ENCODE measurements around the gene TDRD10. TPM values are rescaled to one million over a fixed set of nuclear protein-coding genes. Genes with fewer than 3 reads are reported as not detected.

The TDRD10 gene
- total RNA-seq, 1 donor from 2014 or later: 2.6 TPM

DNA sequence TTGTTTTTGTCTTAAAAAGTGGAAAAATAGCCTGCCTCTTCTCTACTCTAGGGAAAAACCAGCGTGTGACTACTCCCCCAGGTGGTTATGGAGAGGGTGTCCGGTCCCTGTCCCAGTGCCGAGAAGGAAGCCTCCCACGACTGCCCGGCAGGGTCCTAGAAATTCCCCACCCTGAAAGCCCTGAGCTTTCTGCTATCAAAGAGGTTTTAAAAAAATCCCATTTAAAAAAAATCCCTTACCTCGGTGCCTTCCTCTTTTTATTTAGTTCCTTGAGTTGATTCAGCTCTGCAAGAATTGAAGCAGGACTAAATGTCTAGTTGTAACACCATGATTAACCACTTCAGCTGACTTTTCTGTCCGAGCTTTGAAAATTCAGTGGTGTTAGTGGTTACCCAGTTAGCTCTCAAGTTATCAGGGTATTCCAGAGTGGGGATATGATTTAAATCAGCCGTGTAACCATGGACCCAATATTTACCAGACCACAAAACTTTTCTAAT is 35.0 kb upstream of the TDRD10 start:
- H3K4me3 ChIP-seq: no peak overlapping the region
- no peaks in the 10 kb centered on the region for H3K9me3 ChIP-seq (replicated peaks)
- no peaks in the 10 kb centered on the region for H3K27me3 ChIP-seq (ENCODE audit: low read depth)
- peaks cover 15% of the 10 kb centered on the region for H3K36me3 ChIP-seq
- DNase-seq: no peak
- H3K4me1 ChIP-seq: peaks cover 22% of the 10 kb centered on the region
- H3K27ac ChIP-seq (replicated peaks): no peak overlapping the region
- intact Hi-C loops (cut with micrococcal nuclease): loop anchor here (10.0 kb wide), 1 partner anchor 62 kb away; the partner anchor contains the start of gene IL6R
- TF ChIP-seq CTCF (IDR thresholded peaks at IDR 0.05; ENCODE audit: borderline replicate concordance): peak; percentile 46

DNA sequence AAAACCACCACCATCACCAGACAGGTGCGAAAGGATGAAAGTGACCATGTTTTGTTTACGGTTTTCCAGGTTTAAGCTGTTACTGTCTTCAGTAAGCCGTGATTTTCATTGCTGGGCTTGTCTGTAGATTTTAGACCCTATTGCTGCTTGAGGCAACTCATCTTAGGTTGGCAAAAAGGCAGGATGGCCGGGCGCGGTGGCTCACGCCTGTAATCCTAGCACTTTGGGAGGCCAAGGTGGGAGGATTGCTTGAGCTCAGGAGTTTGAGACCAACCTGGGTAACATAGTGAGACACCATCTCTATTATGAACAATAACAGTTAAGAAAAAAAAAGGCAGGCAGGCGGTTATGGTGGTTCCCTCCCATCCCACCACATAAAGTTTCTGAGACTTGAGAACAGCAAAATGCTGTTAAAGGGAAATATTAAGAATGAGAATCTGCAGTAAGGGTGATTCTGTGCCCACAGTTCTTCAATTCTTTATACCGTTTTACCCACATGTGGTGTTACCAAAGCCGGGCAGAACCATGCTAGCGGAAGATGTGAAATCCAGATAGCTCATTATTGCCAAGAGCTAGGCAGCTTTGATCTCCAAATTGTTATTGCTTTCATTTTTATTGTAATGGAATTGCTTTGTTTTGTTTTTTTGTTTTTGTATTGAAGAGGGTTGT is 34.5 kb upstream of the TDRD10 start:
- intact Hi-C loops (cut with micrococcal nuclease): loop anchor here (10.0 kb wide), 1 partner anchor 63 kb away; the partner anchor contains the start of gene IL6R
- Histone ChIP-seq H3K4me3 (no peak overlapping the region), H3K9me3 (replicated peaks) (no peaks in the 10 kb centered on the region), H3K27ac (replicated peaks) (no peak overlapping the region), H3K4me1 (peaks cover 22% of the 10 kb centered on the region), H3K27me3 (ENCODE audit: low read depth) (no peaks in the 10 kb centered on the region), H3K36me3 (peaks cover 15% of the 10 kb centered on the region)
- no peak for TF ChIP-seq CTCF (IDR thresholded peaks at IDR 0.05; ENCODE audit: borderline replicate concordance)
- DNase-seq: no peak

DNA sequence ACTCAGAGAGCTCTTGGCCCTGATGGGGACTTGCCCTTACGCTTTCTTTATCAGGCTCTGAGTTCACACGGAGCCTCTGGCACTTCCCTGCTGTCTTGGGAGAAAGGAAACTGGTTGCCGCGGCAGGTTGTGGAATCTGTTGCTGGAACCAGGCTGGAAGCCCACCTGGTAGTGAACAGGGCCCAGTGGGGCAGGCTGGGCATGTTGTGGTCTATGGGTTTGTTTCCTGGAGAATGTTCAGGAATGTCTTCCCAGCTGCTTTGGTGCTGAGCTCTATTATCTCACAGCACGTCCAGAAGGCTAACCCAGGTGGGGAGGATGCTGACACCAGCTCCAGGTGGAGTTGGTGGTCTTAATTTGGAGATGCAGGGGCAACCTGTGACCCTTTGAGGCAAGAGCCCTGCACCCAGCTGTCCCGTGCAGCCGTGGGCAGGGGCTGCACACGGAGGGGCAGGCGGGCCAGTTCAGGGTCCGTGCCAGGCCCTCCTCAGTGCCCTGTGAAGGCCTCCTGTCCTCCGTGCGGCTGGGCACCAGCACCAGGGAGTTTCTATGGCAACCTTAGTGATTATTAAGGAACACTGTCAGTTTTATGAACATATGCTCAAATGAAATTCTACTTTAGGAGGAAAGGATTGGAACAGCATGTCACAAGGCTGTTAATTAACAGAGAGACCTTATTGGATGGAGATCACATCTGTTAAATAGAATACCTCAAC is 33.3 kb upstream of the TDRD10 start:
- intact Hi-C loops (cut with micrococcal nuclease): loop anchor here (10.0 kb wide), 1 partner anchor 64 kb away; the partner anchor contains the start of gene IL6R
- Histone ChIP-seq H3K4me1 (peaks cover 12% of the 10 kb centered on the region), H3K4me3 (no peak overlapping the region), H3K27ac (replicated peaks) (no peak overlapping the region), H3K36me3 (peaks cover 15% of the 10 kb centered on the region), H3K27me3 (ENCODE audit: low read depth) (no peaks in the 10 kb centered on the region), H3K9me3 (replicated peaks) (no peaks in the 10 kb centered on the region)
- TF ChIP-seq CTCF (IDR thresholded peaks at IDR 0.05; ENCODE audit: borderline replicate concordance): no peak
- DNase-seq: no peak

DNA sequence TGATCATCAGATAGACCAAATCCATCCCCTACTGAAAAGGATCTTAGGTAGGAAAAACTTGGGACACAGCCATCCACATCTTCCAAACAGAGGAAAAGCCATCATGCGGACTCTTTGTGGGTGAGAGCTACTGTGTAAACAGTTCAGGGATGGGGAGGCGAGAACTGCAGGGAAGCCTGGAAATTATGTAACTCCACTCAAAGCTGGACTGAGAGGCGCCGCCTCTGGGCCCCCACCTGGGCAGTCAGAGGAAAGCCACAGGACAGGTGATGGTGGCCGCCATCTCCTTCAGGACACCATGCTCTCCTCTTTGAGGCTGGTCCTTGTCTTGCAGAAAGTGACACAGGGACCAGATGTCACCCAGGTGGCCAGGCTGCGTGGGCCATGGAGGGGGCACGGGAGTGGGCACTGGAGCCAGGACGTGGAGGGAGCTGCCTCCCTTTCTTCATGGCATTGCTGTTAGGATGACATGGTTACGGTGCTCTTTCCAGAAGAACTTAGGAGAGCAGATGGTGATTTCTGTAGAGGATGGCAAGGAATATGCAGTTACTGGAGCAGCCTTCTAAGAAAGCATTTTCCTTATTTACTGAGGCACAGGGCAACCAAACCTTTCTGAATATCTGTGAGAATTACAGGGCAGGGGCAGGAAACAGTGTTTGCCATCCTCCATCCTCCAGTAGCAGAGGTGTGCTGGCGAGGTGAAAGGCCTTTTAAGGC is 32.0 kb upstream of the TDRD10 start:
- H3K27me3 ChIP-seq (ENCODE audit: low read depth): no peaks in the 10 kb centered on the region
- DNase-seq: no peak
- no peak overlapping the region for H3K27ac ChIP-seq (replicated peaks)
- peaks cover 22% of the 10 kb centered on the region for H3K4me1 ChIP-seq
- no peak overlapping the region for H3K4me3 ChIP-seq
- no peaks in the 10 kb centered on the region for H3K9me3 ChIP-seq (replicated peaks)
- intact Hi-C loops (cut with micrococcal nuclease): loop anchor here (10.0 kb wide), 1 partner anchor 65 kb away; the partner anchor contains the start of gene IL6R
- no peak for TF ChIP-seq CTCF (IDR thresholded peaks at IDR 0.05; ENCODE audit: borderline replicate concordance)
- H3K36me3 ChIP-seq: peaks cover 11% of the 10 kb centered on the region

DNA sequence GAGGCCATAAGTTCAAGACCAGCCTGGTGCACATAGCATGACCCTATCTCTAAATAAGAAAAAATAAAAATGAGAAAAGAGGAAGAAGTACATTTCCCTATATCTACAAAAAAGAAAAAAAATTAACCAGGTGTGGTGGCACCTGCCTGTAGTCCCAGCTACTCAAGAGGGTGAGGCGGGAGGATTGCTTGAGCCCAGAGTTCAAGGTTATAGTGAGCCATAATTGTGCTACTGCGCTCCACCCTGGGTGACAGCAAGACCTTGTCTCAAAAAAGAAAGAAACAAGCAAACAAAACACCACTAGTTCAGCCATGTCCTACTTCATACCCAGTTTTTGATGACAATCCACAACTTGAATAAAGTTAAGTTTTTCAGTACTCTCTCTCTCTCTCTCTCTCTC is 30.7 kb upstream of the TDRD10 start:
- peaks cover 19% of the 10 kb centered on the region for H3K4me1 ChIP-seq
- TF ChIP-seq CTCF (IDR thresholded peaks at IDR 0.05; ENCODE audit: borderline replicate concordance): no peak
- DNase-seq: no peak

More for the DNA sequence above, 30.7 kb upstream of the TDRD10 start:
- no peaks in the 10 kb centered on the region for H3K36me3 ChIP-seq
- no peak overlapping the region for H3K4me3 ChIP-seq
- no peaks in the 10 kb centered on the region for H3K27me3 ChIP-seq (ENCODE audit: low read depth)
- no peaks in the 10 kb centered on the region for H3K9me3 ChIP-seq (replicated peaks)
- no peak overlapping the region for H3K27ac ChIP-seq (replicated peaks)
- intact Hi-C loops (cut with micrococcal nuclease): no loop called here

Data from left ventricle myocardium inferior (tissue), 1 donor.